AG04450 (cell line): ENCODE data around the gene ABHD15. TPM values are rescaled to one million over a fixed set of nuclear protein-coding genes. Genes with fewer than 3 reads are reported as not detected.

ENCODE experiments used
- CTCF ChIA-PET: fragments of 300-600, 350-600 bp; formaldehyde crosslinking; extraction: SDS; loops from one replicate; lab custom pipeline; 2022; ENCODE audit warnings: antibody characterized with exemption, inconsistent platforms; lab: Charles Lee
- POLR2A ChIA-PET: fragments of 350-600 bp; formaldehyde crosslinking; extraction: SDS; loops from one replicate; lab custom pipeline; 2021; ENCODE audit warnings: antibody characterized with exemption, inconsistent platforms; lab: Yijun Ruan, JAX
- DNase-seq: peaks from one replicate; pipeline ENCODE4 v3.0.0-alpha.2; 2011; ENCODE audit warnings: low read depth, low spot score
- H3K27ac ChIP-seq: one replicate; pipeline ENCODE4 v1.5.1; 2012; ENCODE audit warnings: low read depth, low read length, control low read depth
- H3K27me3 ChIP-seq: one replicate; pipeline ENCODE4 v1.6.0; 2012; ENCODE audit warnings: low read length; ENCODE audit not compliant: control insufficient read depth, insufficient read depth
- H3K4me3 ChIP-seq: 2 replicates; pipeline ENCODE4 v1.5.1; 2011; ENCODE audit warnings: mild to moderate bottlenecking, low read depth, low read length, control low read depth
- H3K9me3 ChIP-seq: 2 replicates; pipeline ENCODE4 v1.5.1; 2012; ENCODE audit warnings: low read length; ENCODE audit not compliant: control insufficient read depth, insufficient read depth
- polyA plus RNA-seq: library from polyadenylated mRNA; depleted of rRNA; stranded (reverse); fragments of >200 nt; gene quantifications from 2 replicates; pipeline ENCODE4 v1.2.3, GENCODE V29; 2011
- TF ChIP-seq, protein P1 (sequence below): IDR thresholded peaks from 2 replicates; pipeline ENCODE4 v1.5.1; 2011; ENCODE audit warnings: low read depth, low read length, control low read depth, inconsistent platforms

The ABHD15 gene
- polyA plus RNA-seq, 1 experiment, result 5.4 TPM

GRCh38 chr17:29613856-29614255, 47.0 kb upstream of the ABHD15 start:
- no peak for DNase-seq
- ChIA-PET POLR2A (interaction anchor here (0.6 kb wide), 1 partner anchor 31 kb away, joined by 4 read pairs; no protein-coding TSS in a partner anchor), CTCF (interaction anchor here (0.6 to 1.6 kb wide), 8 partner anchors 10 to 166 kb away, joined by 3 to 5 read pairs (median 4); no protein-coding TSS in a partner anchor)
- Histone ChIP-seq H3K9me3 (peaks cover 9% of the 10 kb centered on the region; the same call in 1 of the 2 replicates), H3K4me3 (no peak overlapping the region), H3K27ac (no peak overlapping the region), H3K27me3 (no peaks in the 10 kb centered on the region)
- TF ChIP-seq, protein P1, sequence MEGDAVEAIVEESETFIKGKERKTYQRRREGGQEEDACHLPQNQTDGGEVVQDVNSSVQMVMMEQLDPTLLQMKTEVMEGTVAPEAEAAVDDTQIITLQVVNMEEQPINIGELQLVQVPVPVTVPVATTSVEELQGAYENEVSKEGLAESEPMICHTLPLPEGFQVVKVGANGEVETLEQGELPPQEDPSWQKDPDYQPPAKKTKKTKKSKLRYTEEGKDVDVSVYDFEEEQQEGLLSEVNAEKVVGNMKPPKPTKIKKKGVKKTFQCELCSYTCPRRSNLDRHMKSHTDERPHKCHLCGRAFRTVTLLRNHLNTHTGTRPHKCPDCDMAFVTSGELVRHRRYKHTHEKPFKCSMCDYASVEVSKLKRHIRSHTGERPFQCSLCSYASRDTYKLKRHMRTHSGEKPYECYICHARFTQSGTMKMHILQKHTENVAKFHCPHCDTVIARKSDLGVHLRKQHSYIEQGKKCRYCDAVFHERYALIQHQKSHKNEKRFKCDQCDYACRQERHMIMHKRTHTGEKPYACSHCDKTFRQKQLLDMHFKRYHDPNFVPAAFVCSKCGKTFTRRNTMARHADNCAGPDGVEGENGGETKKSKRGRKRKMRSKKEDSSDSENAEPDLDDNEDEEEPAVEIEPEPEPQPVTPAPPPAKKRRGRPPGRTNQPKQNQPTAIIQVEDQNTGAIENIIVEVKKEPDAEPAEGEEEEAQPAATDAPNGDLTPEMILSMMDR, result no peak

DNA sequence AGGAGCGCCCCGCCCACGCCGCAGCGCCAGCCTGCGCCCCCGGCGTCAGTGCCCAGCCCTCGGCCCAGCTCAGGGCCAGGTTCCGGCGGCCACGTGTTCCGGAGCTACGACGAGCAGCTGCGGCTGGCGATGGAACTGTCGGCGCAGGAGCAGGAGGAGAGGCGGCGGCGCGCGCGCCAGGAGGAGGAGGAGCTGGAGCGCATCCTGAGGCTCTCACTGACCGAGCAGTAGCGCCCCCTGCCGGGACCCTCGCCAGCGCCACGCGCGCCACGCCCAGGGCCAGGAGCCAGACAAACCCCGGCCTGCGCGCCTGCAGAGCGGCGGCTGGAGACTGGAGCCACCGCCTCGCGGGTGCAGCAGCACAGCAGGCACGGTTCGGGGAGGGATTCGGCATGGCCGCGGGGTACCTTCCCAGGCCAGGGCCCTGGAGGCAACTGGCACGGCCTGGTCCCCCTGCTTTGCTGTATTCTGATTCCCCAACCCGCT, 46.6 kb upstream of the ABHD15 start:
- no peak for DNase-seq
- TF ChIP-seq, protein P1, result peak; percentile 58
- H3K9me3 ChIP-seq, result peaks cover 9% of the 10 kb centered on the region; the same call in 1 of the 2 replicates
- H3K4me3 ChIP-seq, result no peak overlapping the region; the same call in 1 of the 2 replicates
- ChIA-PET POLR2A (interaction anchor here (0.6 kb wide), 2 partner anchors 31 to 32 kb away, joined by 3 to 4 read pairs; no protein-coding TSS in a partner anchor), CTCF (interaction anchor here (0.6 to 1.6 kb wide), 9 partner anchors 9 to 166 kb away, joined by 3 to 7 read pairs (median 4); no protein-coding TSS in a partner anchor)
- no peak overlapping the region for H3K27ac ChIP-seq
- H3K27me3 ChIP-seq, result no peaks in the 10 kb centered on the region

- Histone ChIP-seq H3K27ac (no peak overlapping the region), H3K4me3 (no peak overlapping the region), H3K9me3 (peaks cover 9% of the 10 kb centered on the region; the same call in 1 of the 2 replicates), H3K27me3 (no peaks in the 10 kb centered on the region)
- POLR2A ChIA-PET, result interaction anchor here (0.6 kb wide), 1 partner anchor 33 kb away, joined by 3 read pairs; no protein-coding TSS in a partner anchor
- CTCF ChIA-PET, result interaction anchor here (0.7 to 1.6 kb wide), 5 partner anchors 12 to 167 kb away, joined by 3 to 7 read pairs (median 4); no protein-coding TSS in a partner anchor
- DNase-seq, result no peak
- TF ChIP-seq, protein P1, result no peak
Observed at GRCh38 chr17:29612404-29613280, 45.8 kb upstream of the ABHD15 start.

GRCh38 chr17:29612094-29612403, 45.2 kb upstream of the ABHD15 start:
- ChIA-PET CTCF (no interaction called here), POLR2A (no interaction called here)
- TF ChIP-seq, protein P1, result no peak
- peaks cover 9% of the 10 kb centered on the region; the same call in 1 of the 2 replicates for H3K9me3 ChIP-seq
- H3K27me3 ChIP-seq, result no peaks in the 10 kb centered on the region
- no peak for DNase-seq
- H3K27ac ChIP-seq, result no peak overlapping the region
- no peak overlapping the region for H3K4me3 ChIP-seq
